Stomach (tissue), 9 donors: Measurements from ENCODE around the gene ELMO1. TPM values are rescaled to one million over a fixed set of nuclear protein-coding genes. Genes with fewer than 3 reads are reported as not detected.

ENCODE experiments used
- DNase-seq, 2 donors: peaks; one replicate each; pipeline versions ENCODE4 v3.0.0 to v3.0.0-alpha.2; 2013 to 2019
- H3K27ac ChIP-seq, 5 donors: fragments of 200-600 bp in 4 of 5; sonication (generic) in 4 of 5; one replicate each; pipeline ENCODE4 v1.5.1; 2013 to 2019; ENCODE audit warnings: mild to moderate bottlenecking in 1 of 5, moderate library complexity in 1 of 5
- H3K27me3 ChIP-seq, 3 donors: fragments of 200-600 bp; sonication (generic); one replicate each; pipeline ENCODE4 v1.5.1; 2017 to 2019; ENCODE audit warnings: mixed run types in 1 of 3
- H3K36me3 ChIP-seq, 4 donors: fragments of 200-600 bp; sonication (generic); 1 replicate in 3 of 4; 2 replicates in 1 of 4; pipeline ENCODE4 v1.5.1; 2016 to 2019
- H3K4me1 ChIP-seq, 4 donors: fragments of 200-600 bp; sonication (generic); one replicate each; pipeline ENCODE4 v1.5.1; 2016 to 2019
- H3K4me3 ChIP-seq, 4 donors: fragments of 200-600 bp; sonication (generic) in 3 of 4; one replicate each; pipeline ENCODE4 v1.5.1; 2016 to 2019; ENCODE audit warnings: mild to moderate bottlenecking in 1 of 4
- H3K9me3 ChIP-seq, 4 donors: fragments of 200-600 bp; sonication (generic); one replicate each; pipeline ENCODE4 v1.5.1; 2016 to 2019
- EP300 ChIP-seq: sonication (generic); formaldehyde crosslinking; IDR thresholded peaks from one replicate; pipeline ENCODE4 v1.6.1; 2017; ENCODE audit warnings: antibody characterized with exemption
- POLR2A ChIP-seq, 4 donors: fragments of 450-650 bp; IDR thresholded peaks; one replicate each; pipeline ENCODE4 v1.6.1; 2016; ENCODE audit warnings: antibody characterized with exemption in 4 of 4, control low read depth in 2 of 4, mild to moderate bottlenecking in 1 of 4, moderate library complexity in 1 of 4
- POLR2AphosphoS5 ChIP-seq, 3 donors: sonication (generic); formaldehyde crosslinking; IDR thresholded peaks; one replicate each; pipeline ENCODE4 v1.6.1; 2016; ENCODE audit warnings: antibody characterized with exemption in 3 of 3
- WGBS, 5 donors: extraction: QIAGEN DNeasy Blood & Tissue Kit in 3 of 5; methylation state at CpG; one replicate each; pipeline versions ENCODE4 v1.1.5 to v1.1.7; 2013 to 2018; 5-methylcytosine and 5-hydroxymethylcytosine counted together
- intact Hi-C: fragments of 100-400 bp; cut with DNase I; formaldehyde crosslinking; loops from one replicate; pipeline ENCODE4 v1.15.1; 2023; ENCODE audit warnings: low total_unique reads
- polyA plus RNA-seq, 3 donors: library from polyadenylated mRNA; stranded (reverse); fragments of 200-250 nt; gene quantifications; one replicate each; pipeline ENCODE4 v1.2.3, GENCODE V29; 2013
- total RNA-seq, 5 donors: library from RNA; depleted of rRNA; stranded (reverse); fragments of >200 nt; gene quantifications; one replicate each; pipeline versions ENCODE4 v1.1.0 to v1.2.3, GENCODE V29; 2014 to 2016
- TF ChIP-seq, protein P1 (sequence below), 7 experiments: fragments of 450-650 bp in 4 of 7; fragments of 200-600 bp in 3 of 7; sonication (generic) in 3 of 7; IDR thresholded peaks; one replicate each; pipeline ENCODE4 v1.5.1; 2016 to 2019; ENCODE audit warnings: antibody characterized with exemption in 7 of 7, control low read depth in 2 of 7, mild to moderate bottlenecking in 1 of 7
- donor health status: healthy with polysubstance abuse.
- donor health status: Bipolar disorder and iron deficiency.
- donor health status: healthy.

The ELMO1 gene
- total and polyA plus RNA-seq, 8 donors, result 4.1 to 117 (median 44.8) TPM

DNA sequence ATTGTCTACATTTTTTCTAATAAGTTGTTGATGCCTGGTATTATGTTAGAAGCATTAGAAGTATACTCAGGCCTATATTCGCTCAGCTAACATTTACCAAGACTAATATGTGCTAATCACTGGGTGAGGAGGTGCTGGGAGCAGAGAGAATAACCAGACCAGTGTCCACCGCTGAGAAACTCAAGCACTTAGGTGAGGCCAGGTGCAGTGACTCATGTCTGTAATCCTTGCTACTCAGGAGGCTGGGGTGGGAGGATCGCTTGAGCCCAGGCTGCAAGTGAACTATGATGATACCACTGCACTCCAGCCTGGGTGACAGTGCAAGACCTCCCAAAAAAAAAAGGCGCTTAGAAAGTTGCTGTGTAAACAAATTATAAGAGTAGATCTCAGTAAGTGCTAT is 542.2 kb downstream of the ELMO1 start:
- no peak overlapping the region for H3K27ac ChIP-seq
- no peak for TF ChIP-seq POLR2AphosphoS5 (IDR thresholded peaks at IDR 0.05)
- TF ChIP-seq EP300, result no peak
- TF ChIP-seq, protein P1, sequence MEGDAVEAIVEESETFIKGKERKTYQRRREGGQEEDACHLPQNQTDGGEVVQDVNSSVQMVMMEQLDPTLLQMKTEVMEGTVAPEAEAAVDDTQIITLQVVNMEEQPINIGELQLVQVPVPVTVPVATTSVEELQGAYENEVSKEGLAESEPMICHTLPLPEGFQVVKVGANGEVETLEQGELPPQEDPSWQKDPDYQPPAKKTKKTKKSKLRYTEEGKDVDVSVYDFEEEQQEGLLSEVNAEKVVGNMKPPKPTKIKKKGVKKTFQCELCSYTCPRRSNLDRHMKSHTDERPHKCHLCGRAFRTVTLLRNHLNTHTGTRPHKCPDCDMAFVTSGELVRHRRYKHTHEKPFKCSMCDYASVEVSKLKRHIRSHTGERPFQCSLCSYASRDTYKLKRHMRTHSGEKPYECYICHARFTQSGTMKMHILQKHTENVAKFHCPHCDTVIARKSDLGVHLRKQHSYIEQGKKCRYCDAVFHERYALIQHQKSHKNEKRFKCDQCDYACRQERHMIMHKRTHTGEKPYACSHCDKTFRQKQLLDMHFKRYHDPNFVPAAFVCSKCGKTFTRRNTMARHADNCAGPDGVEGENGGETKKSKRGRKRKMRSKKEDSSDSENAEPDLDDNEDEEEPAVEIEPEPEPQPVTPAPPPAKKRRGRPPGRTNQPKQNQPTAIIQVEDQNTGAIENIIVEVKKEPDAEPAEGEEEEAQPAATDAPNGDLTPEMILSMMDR (IDR thresholded peaks at IDR 0.05), result no peak
- H3K36me3 ChIP-seq, result no peaks in the 10 kb centered on the region
- H3K4me3 ChIP-seq, result no peak overlapping the region
- 85 to 93% (median 86%) methylated on average over 4 of the region's 4 CpGs for WGBS, 5 donors
- H3K9me3 ChIP-seq, result no peaks in the 10 kb centered on the region
- DNase-seq, result no peak
- H3K27me3 ChIP-seq, result no peaks in the 10 kb centered on the region
- H3K4me1 ChIP-seq, result peaks cover 0 to 18% (median 0%) of the 10 kb centered on the region in 4 donors
- intact Hi-C loops, result no loop called here

DNA sequence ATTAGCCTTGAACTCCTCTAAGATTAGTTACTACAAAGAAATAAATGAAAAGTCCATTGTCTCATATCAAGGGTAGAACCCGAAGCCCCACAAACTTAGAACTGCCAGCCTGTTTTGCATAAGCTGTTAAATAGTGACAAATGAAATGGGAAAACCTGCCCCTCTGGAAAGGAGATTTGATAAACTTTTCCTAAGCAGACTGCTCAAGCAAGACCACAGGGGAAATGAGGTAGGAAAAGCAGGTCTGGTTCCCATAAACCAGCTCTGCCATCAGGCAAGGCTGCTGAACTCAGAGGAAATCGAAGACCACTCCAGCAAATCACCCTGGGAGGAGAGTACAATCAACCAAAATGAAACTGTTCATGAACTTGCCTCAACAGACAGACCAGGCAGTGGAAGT is 542.8 kb downstream of the ELMO1 start:
- H3K4me3 ChIP-seq, result no peak overlapping the region
- TF ChIP-seq POLR2AphosphoS5 (IDR thresholded peaks at IDR 0.05) (no peak), EP300 (no peak), POLR2A (IDR thresholded peaks at IDR 0.05) (no peak)
- TF ChIP-seq, protein P1 (IDR thresholded peaks at IDR 0.05), result no peak
- peaks cover 0 to 18% (median 0%) of the 10 kb centered on the region in 4 donors for H3K4me1 ChIP-seq
- no peak for DNase-seq
- no peaks in the 10 kb centered on the region for H3K27me3 ChIP-seq
- WGBS, 5 donors, result 74 to 85% (median 77%) methylated on average over 2 of the region's 2 CpGs
- no peak overlapping the region for H3K27ac ChIP-seq
- H3K36me3 ChIP-seq, result no peaks in the 10 kb centered on the region
- intact Hi-C loops, result no loop called here
- H3K9me3 ChIP-seq, result no peaks in the 10 kb centered on the region

DNA sequence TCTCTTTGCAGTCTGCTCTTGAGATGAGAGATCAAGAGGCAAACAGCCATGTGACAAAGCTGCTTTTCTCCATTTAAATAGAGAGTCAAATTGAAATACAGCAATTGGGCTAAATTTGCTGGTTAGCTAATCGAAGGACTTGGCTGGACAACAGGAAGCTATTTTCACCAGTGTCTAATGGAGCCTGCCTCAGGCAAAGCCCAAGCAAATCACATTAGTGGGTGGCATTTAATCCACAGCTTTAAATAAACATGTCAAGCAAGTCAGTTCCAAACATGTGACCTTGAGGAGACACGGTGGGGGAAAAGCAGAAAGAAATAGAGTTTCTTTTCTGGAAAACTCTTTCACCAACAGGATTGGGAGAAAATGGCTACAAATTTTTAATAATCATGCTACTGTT is 543.9 kb downstream of the ELMO1 start:
- TF ChIP-seq EP300 (no peak), POLR2A (IDR thresholded peaks at IDR 0.05) (no peak), POLR2AphosphoS5 (IDR thresholded peaks at IDR 0.05) (no peak)
- TF ChIP-seq, protein P1 (IDR thresholded peaks at IDR 0.05), result no peak
- 12 to 34% (median 25%) methylated on average over 2 of the region's 2 CpGs for WGBS, 5 donors
- Histone ChIP-seq H3K4me1 (peaks cover 0 to 18% (median 0%) of the 10 kb centered on the region in 4 donors), H3K4me3 (no peak overlapping the region), H3K36me3 (no peaks in the 10 kb centered on the region), H3K27me3 (no peaks in the 10 kb centered on the region), H3K27ac (no peak overlapping the region), H3K9me3 (no peaks in the 10 kb centered on the region)
- intact Hi-C loops, result no loop called here
- peak in 1 of 2 donors; percentile 55 for DNase-seq

DNA sequence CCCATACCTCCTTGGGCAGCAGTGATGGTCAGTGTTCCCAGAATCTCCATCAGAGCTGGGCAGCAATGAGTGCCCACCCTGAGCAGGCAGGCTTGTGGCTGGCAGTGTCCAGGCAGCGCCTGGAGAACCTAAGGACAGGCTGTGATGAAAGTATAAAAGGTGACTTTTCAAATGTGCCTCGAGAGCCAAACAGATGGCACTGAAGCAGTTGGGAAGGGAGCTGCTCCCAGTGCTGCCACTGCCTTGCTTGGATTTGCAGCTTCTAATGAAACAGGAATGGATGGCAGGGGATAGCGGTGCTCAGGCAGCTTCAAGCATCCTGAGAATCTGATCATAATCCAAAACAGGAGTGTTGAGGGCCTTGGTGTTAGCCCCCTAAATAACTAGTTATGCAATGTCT is 544.6 kb downstream of the ELMO1 start:
- intact Hi-C loops, result no loop called here
- no peak overlapping the region for H3K4me3 ChIP-seq
- no peak for DNase-seq
- no peak for TF ChIP-seq EP300
- TF ChIP-seq, protein P1 (IDR thresholded peaks at IDR 0.05), result no peak
- no peak for TF ChIP-seq POLR2AphosphoS5 (IDR thresholded peaks at IDR 0.05)
- TF ChIP-seq POLR2A (IDR thresholded peaks at IDR 0.05), result no peak
- H3K9me3 ChIP-seq, result no peaks in the 10 kb centered on the region
- no peaks in the 10 kb centered on the region for H3K27me3 ChIP-seq
- no peak overlapping the region for H3K27ac ChIP-seq
- 90 to 97% (median 94%) methylated on average over 3 of the region's 3 CpGs for WGBS, 5 donors
- H3K36me3 ChIP-seq, result no peaks in the 10 kb centered on the region
- H3K4me1 ChIP-seq, result peaks cover 0 to 18% (median 0%) of the 10 kb centered on the region in 4 donors
